ENCODE data around the gene TRIM14. TPM values are rescaled to one million over a fixed set of nuclear protein-coding genes. Genes with fewer than 3 reads are reported as not detected.

Gene TRIM14, protein sequence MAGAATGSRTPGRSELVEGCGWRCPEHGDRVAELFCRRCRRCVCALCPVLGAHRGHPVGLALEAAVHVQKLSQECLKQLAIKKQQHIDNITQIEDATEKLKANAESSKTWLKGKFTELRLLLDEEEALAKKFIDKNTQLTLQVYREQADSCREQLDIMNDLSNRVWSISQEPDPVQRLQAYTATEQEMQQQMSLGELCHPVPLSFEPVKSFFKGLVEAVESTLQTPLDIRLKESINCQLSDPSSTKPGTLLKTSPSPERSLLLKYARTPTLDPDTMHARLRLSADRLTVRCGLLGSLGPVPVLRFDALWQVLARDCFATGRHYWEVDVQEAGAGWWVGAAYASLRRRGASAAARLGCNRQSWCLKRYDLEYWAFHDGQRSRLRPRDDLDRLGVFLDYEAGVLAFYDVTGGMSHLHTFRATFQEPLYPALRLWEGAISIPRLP
- 1.5 and 4.8 TPM in 2 replicates for total RNA-seq

DNA sequence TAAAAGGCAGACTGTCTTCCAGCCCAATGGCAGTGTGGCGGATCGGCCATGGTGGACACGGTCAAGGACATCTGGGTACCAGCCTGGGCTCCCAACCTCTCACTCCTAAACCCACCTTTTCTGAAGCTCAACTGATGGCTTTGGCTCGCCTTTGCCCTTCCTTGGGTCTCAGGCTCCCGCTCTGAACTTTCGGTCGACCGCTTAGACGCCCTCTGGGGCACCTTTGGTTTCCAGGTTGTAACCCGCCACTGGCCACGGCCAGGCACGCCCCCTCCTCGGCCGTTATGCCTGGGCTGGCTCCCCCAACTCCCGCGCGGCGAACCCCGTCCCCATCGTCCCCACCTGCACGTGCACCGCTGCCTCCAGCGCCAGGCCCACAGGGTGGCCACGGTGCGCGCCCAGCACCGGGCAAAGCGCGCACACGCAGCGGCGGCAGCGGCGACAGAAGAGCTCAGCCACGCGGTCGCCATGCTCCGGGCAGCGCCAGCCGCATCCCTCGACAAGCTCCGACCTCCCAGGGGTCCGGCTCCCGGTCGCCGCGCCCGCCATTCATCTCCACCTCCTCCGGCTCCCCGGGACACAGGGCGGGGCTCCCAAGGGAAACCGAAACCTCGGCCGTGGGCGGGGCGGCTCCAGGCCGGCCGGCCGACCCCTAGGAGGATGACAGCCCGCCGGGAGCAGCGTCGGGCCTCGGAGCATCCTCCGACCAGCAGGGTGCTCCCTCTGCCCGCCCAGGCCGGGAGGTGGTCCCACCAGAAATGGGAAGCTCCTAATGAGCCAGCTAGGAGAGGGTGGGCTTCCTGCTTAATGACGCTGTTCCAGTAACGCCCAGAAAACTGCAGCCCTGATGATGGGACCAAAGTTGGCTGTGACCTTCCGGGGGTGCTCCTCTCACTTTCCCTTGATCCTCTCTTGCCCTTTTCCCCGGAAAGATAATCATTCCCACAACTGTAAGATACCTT lies at the start of gene TRIM14:
TRIM14 (minus strand) TSS at position 583 of the 962 bp plus-strand sequence; CDS start at position 549, 34 bp downstream.
- DNase-seq, result peak; percentile 53

DNA sequence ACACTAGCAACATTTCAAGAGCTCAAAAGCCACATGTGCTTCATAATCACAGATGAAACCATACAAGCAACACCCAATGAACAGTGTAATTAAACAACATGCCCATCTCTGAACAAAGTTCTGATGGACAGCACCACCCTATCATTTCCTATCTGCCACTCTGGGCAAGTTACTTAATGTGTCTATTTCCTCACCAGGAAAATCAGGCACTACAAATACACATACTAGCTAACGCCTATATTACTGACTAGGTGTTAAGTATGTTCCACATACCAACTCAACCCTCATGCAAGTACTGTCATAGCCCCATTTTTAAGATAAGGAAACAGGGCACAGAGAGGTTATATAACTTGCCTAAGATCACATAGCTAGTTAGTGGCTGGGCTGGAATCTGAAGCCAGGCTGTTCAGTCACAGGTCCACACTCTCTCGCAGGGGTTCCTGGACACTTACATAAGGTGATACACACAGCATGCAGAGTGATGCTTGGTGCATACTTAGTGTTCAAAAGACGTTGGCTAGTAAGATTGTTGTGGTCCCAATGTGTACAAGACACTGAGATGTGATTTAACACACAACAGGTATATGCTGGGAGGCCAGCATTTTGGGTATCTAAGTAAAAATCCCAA lies 49.2 kb upstream of the TRIM14 start:
- no peak for DNase-seq

DNA sequence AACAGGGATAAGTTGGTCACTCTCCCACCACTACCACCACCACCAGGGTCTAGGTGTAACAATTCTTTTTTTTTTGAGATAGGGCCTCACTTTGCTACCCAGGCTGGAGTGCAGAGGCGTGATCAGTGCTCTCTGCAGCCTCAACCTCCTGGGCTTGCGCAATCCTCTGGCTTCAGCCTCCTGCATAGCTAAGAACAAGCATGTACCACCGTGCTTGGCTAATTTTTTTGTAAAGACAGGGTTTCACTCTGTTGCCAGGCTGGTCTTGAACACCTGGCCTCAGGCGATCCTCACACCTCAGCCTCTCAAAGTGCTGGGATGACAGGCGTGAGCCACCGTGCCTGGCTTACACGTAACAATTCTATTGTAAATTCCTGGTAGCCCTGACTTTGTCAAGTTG lies 45.9 kb upstream of the TRIM14 start:
- no peak for DNase-seq

DNA sequence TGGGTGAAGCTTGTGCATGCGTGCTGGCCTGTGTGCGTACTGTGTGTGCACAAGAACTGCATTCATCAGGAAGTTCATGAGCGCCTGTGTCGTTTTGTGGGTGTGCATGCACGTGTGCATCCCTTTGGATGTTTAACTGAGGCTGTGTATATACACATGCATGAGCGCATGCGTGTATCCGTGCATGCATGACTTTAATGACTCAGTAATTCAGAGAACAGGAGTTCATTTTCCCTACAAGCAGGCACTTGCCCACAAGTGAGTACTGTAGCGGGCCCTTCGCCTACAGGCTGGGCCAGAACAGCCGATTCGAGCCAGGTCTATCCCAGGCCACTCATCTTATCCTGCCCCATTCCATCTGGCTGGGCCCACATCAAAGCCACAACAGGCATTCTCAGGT lies 43.6 kb upstream of the TRIM14 start:
- DNase-seq, result no peak

DNA sequence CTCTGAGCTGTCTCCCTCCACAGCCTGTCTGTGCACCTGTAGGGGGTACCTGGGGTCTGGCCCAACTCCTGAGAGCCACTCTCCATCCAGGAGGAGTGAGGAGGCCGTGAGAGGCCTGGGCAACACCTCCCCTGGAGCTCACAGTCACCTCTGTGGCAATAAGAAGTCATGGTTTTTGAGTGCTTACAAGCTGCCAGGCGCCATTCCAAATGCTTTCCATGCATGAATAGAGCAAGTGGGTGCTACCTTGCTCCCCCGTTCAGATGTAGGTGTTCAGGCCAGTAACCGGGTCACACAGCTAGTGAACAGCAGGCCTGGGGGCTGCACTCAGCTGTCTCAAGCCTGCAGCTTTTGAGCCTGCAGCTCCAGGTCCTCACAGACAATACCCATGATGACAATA lies 42.8 kb upstream of the TRIM14 start:
- no peak for DNase-seq

GRCh38 chr9:98159790-98160189 lies 40.8 kb upstream of the TRIM14 start:
- DNase-seq, result no peak

- no peak for DNase-seq
Observed at GRCh38 chr9:98159301-98159700, 40.3 kb upstream of the TRIM14 start.

GRCh38 chr9:98158071-98158831 lies 39.2 kb upstream of the TRIM14 start:
- DNase-seq, result no peak

DNA sequence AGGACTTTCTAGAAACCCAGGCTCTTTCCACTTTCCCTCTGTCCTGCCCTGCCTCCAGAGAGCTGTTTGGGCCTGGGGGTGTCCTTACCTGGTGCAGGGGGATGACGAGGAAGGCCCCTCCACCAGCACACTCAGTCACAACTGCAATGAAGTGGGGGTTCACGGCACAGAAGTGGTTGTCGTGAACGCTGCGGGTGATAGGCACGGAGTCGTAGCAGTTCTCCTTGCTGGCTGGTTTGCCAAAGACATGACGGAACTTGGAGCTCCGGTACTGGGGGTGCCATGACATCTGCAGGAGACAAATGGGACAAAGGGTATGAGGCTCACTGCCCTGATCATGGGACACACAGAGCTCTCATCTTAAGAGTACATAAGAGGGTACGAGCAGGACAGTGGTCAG lies 38.4 kb upstream of the TRIM14 start:
- no peak for DNase-seq

GRCh38 chr9:98154678-98155077 lies 35.7 kb upstream of the TRIM14 start:
- DNase-seq, result no peak

- no peak for DNase-seq
Observed at GRCh38 chr9:98152526-98152925, 33.5 kb upstream of the TRIM14 start.

GRCh38 chr9:98150721-98151120 lies 31.7 kb upstream of the TRIM14 start:
- no peak for DNase-seq

DNA sequence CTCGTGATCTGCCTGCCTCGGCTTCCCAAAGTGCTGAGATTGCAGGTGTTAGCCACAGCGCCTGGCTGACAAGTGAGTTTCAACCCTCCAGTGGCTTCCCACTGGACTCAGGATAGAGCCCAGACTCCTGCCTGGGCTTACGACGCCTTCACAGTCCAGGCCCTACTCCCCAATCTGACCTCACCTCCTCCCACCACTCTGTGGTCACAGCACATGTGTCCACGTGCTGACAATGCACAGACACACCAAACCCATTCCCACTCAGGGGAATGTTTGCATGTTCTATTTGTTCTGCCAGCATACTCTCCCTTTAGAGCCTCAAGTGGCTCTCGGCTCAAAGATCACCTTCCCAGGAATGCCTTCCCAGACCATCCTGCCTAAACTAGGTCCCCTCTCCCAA lies 31.1 kb upstream of the TRIM14 start:
- no peak for DNase-seq

DNA sequence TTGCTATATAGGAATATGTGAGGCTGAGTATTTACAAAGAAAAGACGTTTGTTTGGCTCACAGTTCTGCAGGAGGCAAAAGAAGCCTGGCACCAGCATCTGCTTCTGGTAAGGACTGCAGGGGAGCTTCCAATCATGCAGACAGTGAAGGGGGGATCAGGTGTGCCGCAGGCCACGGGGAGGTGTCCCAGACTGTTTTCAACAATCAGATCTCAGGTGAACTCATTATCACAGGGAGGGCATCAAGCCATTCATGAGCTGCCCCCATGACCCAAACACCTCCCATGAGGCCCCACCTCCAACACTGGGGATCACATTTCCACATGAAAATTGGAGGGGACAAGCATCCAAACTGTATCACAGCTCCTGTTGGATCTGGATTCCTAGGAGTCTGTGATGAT lies 30.4 kb upstream of the TRIM14 start:
- DNase-seq, result no peak

- DNase-seq, result no peak
Observed at GRCh38 chr9:98148486-98148885, 29.5 kb upstream of the TRIM14 start.

DNA sequence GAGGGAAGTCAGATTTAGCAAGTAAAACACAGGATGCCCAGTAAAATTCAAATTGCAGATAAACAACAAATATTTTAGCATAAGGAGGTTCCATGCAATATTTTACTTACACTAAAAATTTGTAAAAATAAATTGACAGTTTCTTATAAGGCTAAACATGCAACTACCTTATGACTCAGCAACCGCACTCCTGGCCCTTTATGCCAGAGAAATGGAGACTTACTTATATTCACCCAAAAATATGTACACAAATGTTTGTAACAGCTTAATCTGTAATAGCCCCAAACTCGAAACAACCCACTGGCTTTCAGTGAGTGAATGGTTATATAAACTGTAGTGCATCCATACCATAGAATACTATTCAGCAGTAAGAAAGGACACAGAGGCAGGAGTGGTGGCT lies 28.6 kb upstream of the TRIM14 start:
- DNase-seq, result no peak

- no peak for DNase-seq
Observed at GRCh38 chr9:98146101-98146991, 27.3 kb upstream of the TRIM14 start.

GRCh38 chr9:98144631-98145030 lies 25.6 kb upstream of the TRIM14 start:
- no peak for DNase-seq

DNA sequence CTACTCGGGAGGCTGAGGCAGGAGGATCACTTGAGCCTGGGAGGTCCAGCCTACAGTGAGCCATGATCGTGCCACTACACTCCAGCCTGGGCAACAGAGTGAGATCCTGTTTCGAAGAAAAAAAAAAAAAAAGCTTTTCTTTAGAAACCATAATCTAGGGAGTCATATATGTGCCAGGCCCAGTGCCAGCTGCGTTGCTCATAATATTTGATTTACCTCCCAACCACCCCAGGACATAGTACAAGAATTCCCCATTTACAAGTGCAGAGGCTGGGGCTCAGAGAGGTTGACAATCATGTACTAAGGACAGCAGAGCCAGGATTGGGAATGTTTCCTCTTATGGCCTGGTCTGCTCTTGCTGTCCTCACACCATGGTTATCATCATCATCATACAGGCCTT lies 25.1 kb upstream of the TRIM14 start:
- no peak for DNase-seq

GRCh38 chr9:98142925-98143481 lies 24.0 kb upstream of the TRIM14 start:
- no peak for DNase-seq
